Astrocyte of the spinal cord (primary cell): Measurements from ENCODE around the gene LAMTOR3.

ENCODE experiments used
- DNase-seq: peaks from one replicate; pipeline ENCODE4 v3.0.0; 2011; ENCODE audit warnings: low read depth, low spot score
- H3K4me3 ChIP-seq: 2 replicates; pipeline ENCODE4 v1.5.1; 2011; ENCODE audit warnings: low read depth, mild to moderate bottlenecking, low read length, moderate library complexity
- in situ Hi-C: cut with HindIII; loops from 2 replicates; pipeline ENCODE4 v1.10.0; 2017; ENCODE audit warnings: low sequenced_read_pairs
- TF ChIP-seq, protein P1 (sequence below): IDR thresholded peaks from 2 replicates; pipeline ENCODE4 v1.5.1; 2012; ENCODE audit warnings: low read depth, mild to moderate bottlenecking, low read length, inconsistent platforms

LAMTOR3 gene

DNA sequence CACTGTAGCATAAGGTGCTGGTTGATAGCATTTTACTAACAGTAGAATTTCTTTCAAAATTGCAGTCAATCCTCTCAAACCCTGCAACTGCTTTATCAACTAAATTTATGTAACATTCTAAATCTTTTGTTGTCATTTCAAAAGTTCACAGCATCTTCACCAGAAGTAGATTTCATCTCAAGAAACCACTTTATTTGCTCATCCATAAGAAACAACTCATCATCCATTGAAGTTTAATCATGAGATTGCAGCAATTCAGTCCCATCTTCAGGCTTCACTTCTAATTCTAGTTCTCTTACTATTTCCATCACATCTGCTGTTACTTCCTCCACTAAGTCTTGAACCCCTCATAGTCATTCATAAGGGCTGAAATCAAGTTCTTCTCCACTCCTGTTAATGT, 21.7 kb downstream of the LAMTOR3 start:
- no peak for DNase-seq
- TF ChIP-seq, protein P1, sequence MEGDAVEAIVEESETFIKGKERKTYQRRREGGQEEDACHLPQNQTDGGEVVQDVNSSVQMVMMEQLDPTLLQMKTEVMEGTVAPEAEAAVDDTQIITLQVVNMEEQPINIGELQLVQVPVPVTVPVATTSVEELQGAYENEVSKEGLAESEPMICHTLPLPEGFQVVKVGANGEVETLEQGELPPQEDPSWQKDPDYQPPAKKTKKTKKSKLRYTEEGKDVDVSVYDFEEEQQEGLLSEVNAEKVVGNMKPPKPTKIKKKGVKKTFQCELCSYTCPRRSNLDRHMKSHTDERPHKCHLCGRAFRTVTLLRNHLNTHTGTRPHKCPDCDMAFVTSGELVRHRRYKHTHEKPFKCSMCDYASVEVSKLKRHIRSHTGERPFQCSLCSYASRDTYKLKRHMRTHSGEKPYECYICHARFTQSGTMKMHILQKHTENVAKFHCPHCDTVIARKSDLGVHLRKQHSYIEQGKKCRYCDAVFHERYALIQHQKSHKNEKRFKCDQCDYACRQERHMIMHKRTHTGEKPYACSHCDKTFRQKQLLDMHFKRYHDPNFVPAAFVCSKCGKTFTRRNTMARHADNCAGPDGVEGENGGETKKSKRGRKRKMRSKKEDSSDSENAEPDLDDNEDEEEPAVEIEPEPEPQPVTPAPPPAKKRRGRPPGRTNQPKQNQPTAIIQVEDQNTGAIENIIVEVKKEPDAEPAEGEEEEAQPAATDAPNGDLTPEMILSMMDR, result no peak
- H3K4me3 ChIP-seq, result no peak overlapping the region
- in situ Hi-C loops, result no loop called here

DNA sequence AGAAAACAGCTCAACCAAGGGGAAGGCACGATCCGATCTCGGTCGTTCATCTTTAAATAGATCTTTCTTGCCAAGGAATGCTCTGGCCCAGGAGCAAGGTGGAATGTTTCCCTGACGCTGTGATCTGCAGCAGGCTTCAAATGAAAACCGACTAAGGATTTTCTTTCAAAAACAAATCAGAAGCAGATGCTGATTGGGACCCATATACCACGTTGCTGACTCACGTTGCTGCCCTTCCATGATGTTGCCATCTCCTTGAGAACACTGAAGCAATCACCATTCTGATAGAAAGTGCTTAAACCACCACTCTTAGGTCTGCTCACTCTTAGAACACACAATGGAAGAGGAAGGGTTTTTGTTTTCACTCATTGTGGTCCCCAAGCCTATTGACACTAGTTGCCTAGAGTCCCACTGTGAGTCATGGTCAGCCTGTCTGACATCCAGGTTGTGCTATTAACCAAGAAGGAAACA, 26.1 kb downstream of the LAMTOR3 start:
- in situ Hi-C loops, result no loop called here
- TF ChIP-seq, protein P1, result no peak
- no peak overlapping the region for H3K4me3 ChIP-seq
- DNase-seq, result peak; percentile 53

DNA sequence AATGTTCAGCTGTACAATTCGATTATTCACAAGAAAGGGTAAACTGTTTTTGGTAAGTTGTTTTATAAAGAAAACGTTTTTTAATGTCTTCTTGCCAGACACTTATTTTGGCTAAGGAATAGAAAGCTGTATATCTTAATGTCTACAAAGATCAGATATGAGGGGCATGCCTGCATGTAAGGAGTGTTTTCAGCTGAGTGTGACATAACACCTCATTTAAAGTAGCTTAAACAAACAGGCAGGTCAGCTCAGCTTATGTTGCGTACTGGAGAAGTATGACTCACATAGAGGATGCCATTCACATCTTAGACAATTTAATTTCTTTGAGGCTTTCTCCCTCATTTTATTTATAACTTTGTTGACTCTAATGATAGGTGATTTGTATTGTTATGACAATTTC, 30.4 kb downstream of the LAMTOR3 start:
- DNase-seq, result peak; percentile 18
- no peak overlapping the region for H3K4me3 ChIP-seq
- TF ChIP-seq, protein P1, result no peak
- in situ Hi-C loops, result no loop called here

DNA sequence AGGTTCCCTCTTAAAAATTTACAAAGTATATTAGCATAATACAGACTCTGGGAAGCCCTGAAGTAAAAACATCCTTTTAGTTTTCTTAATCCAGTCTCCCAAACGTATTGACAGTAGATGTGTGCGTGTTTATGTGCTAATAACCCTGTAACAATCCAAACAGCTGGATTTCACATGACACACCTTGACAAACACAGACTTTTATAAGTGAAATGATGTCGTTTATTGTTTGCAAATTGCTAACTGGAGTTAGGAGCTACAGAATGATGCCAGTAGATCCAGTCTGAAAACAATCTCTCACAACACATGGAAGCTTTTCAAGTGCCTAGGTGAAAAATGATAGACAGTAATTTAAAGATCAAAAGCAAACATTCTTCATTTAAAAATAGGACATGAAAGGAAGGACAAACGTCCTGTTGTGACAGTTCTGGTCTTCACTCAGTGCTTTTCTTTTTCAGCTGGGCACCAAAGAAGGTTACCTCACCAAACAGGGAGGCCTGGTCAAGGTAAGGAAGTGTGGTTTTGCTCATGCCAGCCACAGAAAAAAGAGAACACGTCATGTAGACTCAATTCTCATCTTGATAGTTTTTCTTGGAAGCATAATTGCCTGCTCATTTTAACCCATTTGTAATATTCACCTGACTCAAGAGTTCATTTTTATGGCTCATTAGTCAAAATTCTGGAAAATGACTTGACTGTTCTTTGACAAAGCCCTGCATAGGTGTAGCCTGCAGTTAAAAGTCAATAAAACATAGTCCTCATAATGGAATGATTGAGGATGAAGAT, 32.9 kb downstream of the LAMTOR3 start:
- TF ChIP-seq, protein P1, result no peak
- DNase-seq, result no peak
- in situ Hi-C loops, result no loop called here
- no peak overlapping the region for H3K4me3 ChIP-seq

DNA sequence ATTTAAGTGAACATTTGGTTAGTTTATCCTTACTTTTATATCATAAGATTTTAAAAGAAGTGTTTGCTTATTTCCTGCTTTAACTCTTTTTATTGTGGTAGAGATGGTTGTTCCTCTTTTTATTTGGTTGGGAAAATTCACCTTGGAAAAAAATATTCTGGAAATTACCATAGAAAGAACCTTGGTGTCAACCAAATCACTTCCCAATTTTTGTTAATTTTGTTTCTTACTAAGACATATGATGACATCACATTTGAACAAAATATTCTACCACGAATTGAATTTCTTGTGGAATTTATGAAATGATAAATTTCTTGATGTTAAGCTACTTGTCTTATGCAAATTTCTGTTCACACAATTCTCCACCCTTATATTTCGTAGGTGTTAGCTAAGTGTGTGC, 33.7 kb downstream of the LAMTOR3 start:
- no peak for DNase-seq
- in situ Hi-C loops, result no loop called here
- H3K4me3 ChIP-seq, result no peak overlapping the region
- TF ChIP-seq, protein P1, result no peak

DNA sequence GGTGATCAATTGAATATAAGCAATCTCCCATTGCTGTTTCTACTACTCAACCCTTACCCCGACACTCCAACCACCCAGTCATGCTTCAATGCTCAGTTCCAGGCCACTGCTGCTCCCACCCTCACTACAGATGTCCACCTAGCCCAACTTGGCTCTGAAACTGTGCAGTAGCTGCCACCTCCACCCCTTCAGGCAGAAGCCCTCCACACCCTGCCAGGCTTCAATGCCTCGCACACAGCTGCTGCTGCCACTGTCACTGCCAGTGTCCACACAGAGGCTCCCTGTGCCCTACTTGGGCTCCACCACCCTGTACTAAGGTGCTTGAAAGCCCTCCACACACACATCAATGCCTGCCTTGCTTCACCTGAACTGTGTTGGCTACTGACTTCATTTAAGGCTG, 34.6 kb downstream of the LAMTOR3 start:
- no peak overlapping the region for H3K4me3 ChIP-seq
- DNase-seq, result no peak
- TF ChIP-seq, protein P1, result no peak
- in situ Hi-C loops, result no loop called here
